C1 segment of cervical spinal cord (tissue), 14 donors: ENCODE data around the gene EEF1AKMT2.

Experiments
- DNase-seq, 14 donors: peaks; one replicate each; lab custom pipeline; 2025; lab: John Stamatoyannopoulos, UW

The EEF1AKMT2 gene

GRCh38 chr10:124737708-124738107 lies 54.0 kb downstream of the EEF1AKMT2 start:
- DNase-seq, result no peak

- no peak for DNase-seq
These were observed 54.5 kb downstream of the EEF1AKMT2 start for GRCh38 chr10:124737221-124737620.

GRCh38 chr10:124736491-124737136 lies 55.1 kb downstream of the EEF1AKMT2 start:
- DNase-seq, result peak in 8 of 14 donors; percentile 36 to 91 (median 76)

- DNase-seq, result no peak
These were observed 56.0 kb downstream of the EEF1AKMT2 start for GRCh38 chr10:124735491-124736286.

GRCh38 chr10:124734311-124735166 lies 57.1 kb downstream of the EEF1AKMT2 start:
- no peak for DNase-seq

- no peak for DNase-seq
These were observed 58.0 kb downstream of the EEF1AKMT2 start for GRCh38 chr10:124733571-124734245.

GRCh38 chr10:124732931-124733570 lies 58.6 kb downstream of the EEF1AKMT2 start:
- peak in 2 of 14 donors; percentile 30 to 53 for DNase-seq

- DNase-seq, result no peak
These were observed 60.1 kb downstream of the EEF1AKMT2 start for GRCh38 chr10:124731551-124731950.

DNA sequence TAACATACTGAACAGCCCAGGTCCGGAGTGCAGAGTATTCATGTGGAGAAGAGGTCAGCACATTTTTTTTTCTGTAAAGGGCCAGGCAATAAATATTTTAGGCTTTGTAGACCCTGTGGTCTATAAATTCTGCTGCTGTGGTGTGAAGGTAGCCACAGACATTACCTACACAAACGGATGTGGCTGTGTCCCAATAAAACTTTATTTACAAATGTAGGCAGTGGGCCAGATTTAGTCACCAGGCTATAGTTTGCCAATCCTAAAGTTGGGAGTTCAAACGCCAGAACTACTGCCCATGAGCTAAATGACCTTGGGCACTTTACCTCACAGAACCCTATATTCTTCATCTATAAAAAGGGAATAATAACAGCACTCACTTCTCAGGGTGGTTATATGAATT lies 60.9 kb downstream of the EEF1AKMT2 start:
- no peak for DNase-seq

- DNase-seq, result no peak
These were observed 62.6 kb downstream of the EEF1AKMT2 start for GRCh38 chr10:124728830-124729661.

DNA sequence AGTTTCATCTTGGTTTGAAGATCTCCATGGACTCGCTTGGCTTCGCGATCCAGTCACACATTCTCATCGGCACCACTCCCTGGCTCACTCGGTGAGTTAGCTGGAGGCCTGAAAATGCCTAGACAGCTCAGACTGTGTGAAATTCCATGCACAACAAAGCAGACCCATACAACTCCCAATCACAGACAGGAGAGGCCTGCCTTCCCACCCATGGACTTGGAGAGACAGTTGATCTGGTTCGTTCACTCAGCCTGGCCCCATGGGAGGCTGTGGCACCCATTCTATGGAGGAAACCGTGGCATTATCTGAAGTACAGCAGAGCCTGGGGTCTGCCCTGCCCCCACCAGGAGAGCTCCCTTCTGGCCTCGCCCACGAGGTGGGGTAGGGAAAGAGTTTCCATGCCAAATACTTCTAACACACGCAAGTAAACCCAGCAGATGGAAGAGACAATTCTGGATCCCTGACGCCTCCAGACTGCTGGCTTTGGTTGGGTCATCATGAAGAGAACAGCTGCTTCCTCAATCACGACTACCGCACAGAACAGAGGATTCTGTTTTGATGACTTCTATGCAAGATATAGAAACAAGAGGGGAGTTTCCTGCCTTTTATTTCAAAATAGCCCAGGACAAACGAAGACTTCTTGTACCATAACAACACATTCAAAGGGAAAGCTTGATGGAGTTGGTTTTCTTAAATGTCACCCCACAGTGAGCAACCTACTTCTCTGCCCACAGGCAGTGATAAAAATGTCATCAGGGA lies 63.4 kb downstream of the EEF1AKMT2 start:
- DNase-seq, result peak in 1 of 14 donors; percentile 49

- no peak for DNase-seq
These were observed 64.2 kb downstream of the EEF1AKMT2 start for GRCh38 chr10:124727361-124727960.

- no peak for DNase-seq
These were observed 65.9 kb downstream of the EEF1AKMT2 start for GRCh38 chr10:124725791-124726190.

DNA sequence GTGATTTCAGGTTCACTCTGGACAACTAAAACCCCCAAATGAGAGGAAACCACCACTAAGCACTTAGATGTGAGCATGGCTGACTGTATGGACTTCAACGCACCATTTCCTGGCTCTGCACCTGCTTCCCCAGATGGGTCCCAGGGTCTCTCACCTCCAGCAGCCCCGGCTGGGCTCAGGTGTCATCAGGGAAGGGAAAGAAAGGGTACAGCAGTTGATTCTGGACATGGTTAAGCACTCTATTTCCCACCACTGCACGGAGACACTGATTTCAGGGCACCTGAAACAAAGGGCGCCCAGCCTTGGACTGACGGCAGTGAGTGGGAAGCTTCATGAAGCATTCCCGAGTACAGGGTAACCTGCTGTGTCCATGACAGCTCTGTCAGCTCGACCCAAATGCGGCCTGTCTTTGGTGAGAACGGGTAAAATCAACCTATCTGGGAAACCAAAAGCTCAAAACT lies 66.5 kb downstream of the EEF1AKMT2 start:
- no peak for DNase-seq

DNA sequence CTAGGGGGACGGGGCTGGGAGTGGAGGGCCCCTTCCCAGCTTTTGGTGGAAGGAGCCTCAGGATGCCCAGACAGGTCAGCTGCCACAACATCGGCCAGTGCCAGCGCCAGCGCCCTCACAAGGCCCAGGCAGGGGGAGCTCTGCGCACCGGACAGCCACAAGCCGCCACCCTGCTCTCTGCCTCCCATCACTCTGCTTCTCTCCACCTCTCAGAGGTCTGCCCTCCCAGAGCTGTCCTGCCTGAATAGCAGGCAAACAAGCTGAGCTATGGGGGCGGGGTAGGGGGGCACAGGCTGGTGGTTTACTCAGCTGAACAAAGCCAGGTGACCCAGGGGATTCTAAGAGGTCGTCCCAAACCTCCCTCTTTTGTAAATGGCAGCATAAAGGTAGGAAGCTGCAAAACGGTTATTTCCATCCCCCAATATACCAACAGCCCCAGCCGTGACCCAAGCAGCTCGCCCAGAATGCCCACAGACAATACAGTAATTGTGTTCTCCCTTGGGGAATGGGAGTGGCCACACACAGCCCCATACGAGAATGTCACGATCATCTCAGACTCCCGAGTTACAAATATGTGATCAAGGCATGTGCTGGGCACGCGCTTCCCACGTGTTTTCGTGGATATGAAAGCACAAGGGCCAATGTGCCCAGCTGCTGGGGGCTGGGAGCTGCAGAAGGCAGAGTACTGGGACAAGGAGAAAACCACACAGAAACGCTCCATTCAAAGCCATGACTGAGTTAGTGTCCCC lies 67.2 kb downstream of the EEF1AKMT2 start:
- peak in 11 of 14 donors; percentile 64 to 94 (median 85) for DNase-seq

DNA sequence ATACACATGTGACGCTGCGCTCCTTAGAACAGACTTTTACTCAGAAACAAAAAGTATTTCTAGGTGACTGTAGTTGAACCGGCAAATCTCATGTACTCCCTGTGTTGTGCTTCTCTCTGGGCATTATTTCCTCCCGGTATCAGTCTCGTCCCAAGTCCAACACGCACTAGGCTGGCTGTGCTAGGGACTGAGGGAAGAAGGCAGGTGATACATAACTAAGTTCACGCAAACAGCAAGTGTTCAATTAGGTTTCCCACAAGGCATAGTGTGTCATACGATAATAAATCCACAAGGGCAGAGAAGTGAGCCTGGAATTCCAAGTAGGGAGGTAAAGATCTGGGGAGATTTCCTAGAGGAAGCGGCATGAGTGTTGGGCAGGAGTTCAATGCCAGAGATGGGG lies 67.9 kb downstream of the EEF1AKMT2 start:
- no peak for DNase-seq

DNA sequence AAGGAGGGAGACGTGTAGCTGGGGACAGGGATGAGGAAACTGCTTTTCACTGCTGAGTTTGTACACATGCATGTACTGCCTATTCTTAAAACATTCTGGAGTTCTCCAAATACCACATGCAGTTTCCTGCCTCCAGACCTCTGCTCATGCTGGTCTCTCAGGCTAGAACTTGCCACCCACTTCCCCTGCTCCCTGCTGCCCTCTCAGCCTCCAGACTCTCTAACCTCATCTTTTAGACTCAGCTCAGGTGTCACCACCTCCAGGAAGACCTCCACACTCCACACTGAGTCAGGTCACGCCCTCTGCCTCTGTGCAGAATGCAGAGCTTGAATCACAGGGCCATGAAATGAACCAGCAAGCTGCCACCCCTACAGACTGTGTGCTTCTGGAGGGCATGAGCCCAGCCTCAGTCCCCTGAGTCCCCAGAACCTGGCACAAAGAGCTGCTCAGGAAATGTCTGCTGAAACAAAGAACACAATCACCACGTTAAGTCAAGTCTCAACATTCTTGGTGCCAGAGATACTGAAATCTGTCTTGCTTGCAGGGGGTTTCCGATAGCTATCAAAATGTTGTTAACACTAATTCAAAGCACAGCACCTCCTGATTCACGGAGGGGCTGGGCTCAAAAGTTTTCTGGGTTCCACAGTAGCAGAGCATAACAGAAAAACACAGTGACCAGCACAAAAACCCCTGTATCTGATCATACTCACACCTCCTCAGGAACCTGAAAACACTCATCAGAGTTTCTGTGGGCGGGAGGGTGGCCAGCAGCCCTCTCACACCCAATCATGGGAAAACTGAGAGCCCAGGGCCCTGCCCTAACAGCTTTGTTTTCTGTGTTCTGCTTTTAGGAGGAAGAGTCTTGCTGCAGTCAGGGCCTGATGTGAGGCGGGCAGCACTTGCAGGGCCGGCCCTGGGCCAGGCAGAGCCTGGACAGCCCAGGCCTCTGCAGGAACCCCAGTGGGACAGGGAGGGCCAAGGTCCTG lies 68.6 kb downstream of the EEF1AKMT2 start:
- DNase-seq, result peak in 1 of 14 donors; percentile 46
